Sigmoid colon (tissue), 4 donors: ENCODE data around the gene EFHD2.

ENCODE experiments used
- CTCF ChIP-seq, 4 experiments: fragments of 450-650 bp in 3 of 4; fragments of 200-600 bp in 1 of 4; IDR thresholded peaks; one replicate each; pipeline ENCODE4 v1.5.1; 2016 to 2019; ENCODE audit warnings: antibody characterized with exemption in 4 of 4, mild to moderate bottlenecking in 3 of 4, moderate library complexity in 2 of 4
- EP300 ChIP-seq, 4 donors: sonication (generic); formaldehyde crosslinking; IDR thresholded peaks; one replicate each; pipeline ENCODE4 v1.6.1; 2017; ENCODE audit warnings: antibody characterized with exemption in 4 of 4
- POLR2A ChIP-seq, 2 donors: fragments of 450-650 bp; IDR thresholded peaks; one replicate each; pipeline ENCODE4 v1.6.1; 2016; ENCODE audit warnings: antibody characterized with exemption in 2 of 2, mild to moderate bottlenecking in 2 of 2, moderate library complexity in 2 of 2

DNA sequence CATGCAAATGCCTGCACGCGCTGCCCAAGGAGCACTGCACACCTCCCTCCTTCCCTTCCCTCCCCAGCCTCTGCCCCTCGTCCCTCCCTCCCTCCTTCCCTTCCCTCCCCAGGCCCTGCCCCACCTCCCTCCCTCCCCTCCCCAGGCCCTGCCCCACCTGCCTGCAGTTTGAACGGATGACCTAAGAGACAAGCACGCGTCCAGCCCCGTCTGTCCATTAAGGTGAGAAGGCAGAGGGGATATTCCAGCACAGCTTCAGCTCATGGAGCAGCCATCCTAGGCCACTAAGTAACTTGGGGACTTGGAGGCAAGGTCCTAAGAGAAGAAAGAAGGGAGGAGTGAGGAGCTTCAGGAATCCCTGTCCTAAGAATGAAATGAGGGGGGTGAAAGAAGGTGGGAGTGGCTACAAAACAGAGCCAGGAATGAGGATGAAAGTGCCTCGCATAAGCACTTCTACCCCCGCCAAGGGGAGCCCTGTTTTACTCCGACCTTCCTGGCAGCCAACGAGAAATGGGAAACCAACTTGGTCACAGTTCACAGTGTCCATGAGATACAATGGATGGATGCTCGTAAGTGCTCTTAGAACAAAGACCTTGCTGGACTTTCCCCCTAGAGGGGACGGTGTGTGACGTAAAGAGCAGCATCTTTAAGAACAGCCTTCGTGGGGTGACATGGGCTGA, 21.3 kb upstream of the EFHD2 start:
- no peak for TF ChIP-seq POLR2A (IDR thresholded peaks at IDR 0.05)
- no peak for TF ChIP-seq CTCF (IDR thresholded peaks at IDR 0.05)
- no peak for TF ChIP-seq EP300 (IDR thresholded peaks at IDR 0.05)
